ENCODE data around the gene ZNF629. TPM values are rescaled to one million over a fixed set of nuclear protein-coding genes. Genes with fewer than 3 reads are reported as not detected.

ZNF629 gene
- polyA plus RNA-seq, 10 donors: 11.3 to 15.4 (median 12.9) TPM

Other genes with a start within 250 kb of the ZNF629 start
- gene ZNF764, start 228.8 kb downstream of the ZNF629 start, polyA plus RNA-seq (ENCODE audit: insufficient read length in 10 of 10): 1 to 10 TPM; 5.6 to 8.5 (median 6.3) TPM
- gene ZNF688, start 215.5 kb downstream of the ZNF629 start, polyA plus RNA-seq (ENCODE audit: insufficient read length in 10 of 10): 10 to 100 TPM in 1 of 10 donors, 1 to 10 TPM in 9; 5.9 to 10.1 (median 8.1) TPM
- gene ZNF785, start 201.5 kb downstream of the ZNF629 start, polyA plus RNA-seq (ENCODE audit: insufficient read length in 10 of 10): 10 to 100 TPM in 8 of 10 donors, 1 to 10 TPM in 2; 8.2 to 16.8 (median 11.7) TPM
- gene ZNF689, start 176.8 kb downstream of the ZNF629 start, polyA plus RNA-seq (ENCODE audit: insufficient read length in 10 of 10): 1 to 10 TPM; 6.4 to 8.8 (median 7.5) TPM
- gene PRR14, start 136.2 kb downstream of the ZNF629 start, polyA plus RNA-seq (ENCODE audit: insufficient read length in 10 of 10): 10 to 100 TPM; 17.8 to 27.5 (median 22.2) TPM
- 10 to 100 TPM; 25.1 to 38.8 (median 35.1) TPM for gene FBRS, start 128.8 kb downstream of the ZNF629 start, polyA plus RNA-seq (ENCODE audit: insufficient read length in 10 of 10)
- 10 to 100 TPM; 19.8 to 25.7 (median 23.4) TPM for gene SRCAP, start 88.0 kb downstream of the ZNF629 start, polyA plus RNA-seq (ENCODE audit: insufficient read length in 10 of 10)
- 10 to 100 TPM in 8 of 10 donors, 1 to 10 TPM in 2; 8.3 to 15.3 (median 11.9) TPM for gene PHKG2, start 38.8 kb downstream of the ZNF629 start, polyA plus RNA-seq (ENCODE audit: insufficient read length in 10 of 10)
- 1 to 10 TPM in 9 of 10 donors, under 1 TPM in 1; 0.42 to 2.0 (median 1.8) TPM for gene CFAP119, start 25.1 kb downstream of the ZNF629 start, polyA plus RNA-seq (ENCODE audit: insufficient read length in 10 of 10)
- gene RNF40, start 24.9 kb downstream of the ZNF629 start, polyA plus RNA-seq (ENCODE audit: insufficient read length in 10 of 10): 10 to 100 TPM; 46.0 to 66.6 (median 54.1) TPM
- 10 to 100 TPM; 24.4 to 41.4 (median 29.9) TPM for gene BCL7C, start 106.9 kb upstream of the ZNF629 start, polyA plus RNA-seq (ENCODE audit: insufficient read length in 10 of 10)
- gene CTF1, start 109.4 kb upstream of the ZNF629 start, polyA plus RNA-seq (ENCODE audit: insufficient read length in 10 of 10): 10 to 100 TPM in 5 of 10 donors, 1 to 10 TPM in 5; 7.7 to 13.1 (median 10.6) TPM
- gene FBXL19, start 136.4 kb upstream of the ZNF629 start, polyA plus RNA-seq (ENCODE audit: insufficient read length in 10 of 10): 10 to 100 TPM in 1 of 10 donors, 1 to 10 TPM in 9; 5.6 to 12.1 (median 8.1) TPM
- gene ORAI3, start 161.9 kb upstream of the ZNF629 start, polyA plus RNA-seq (ENCODE audit: insufficient read length in 10 of 10): 10 to 100 TPM in 7 of 10 donors, 1 to 10 TPM in 3; 7.5 to 12.6 (median 10.3) TPM
- gene SETD1A, start 170.5 kb upstream of the ZNF629 start, polyA plus RNA-seq (ENCODE audit: insufficient read length in 10 of 10): 10 to 100 TPM in 9 of 10 donors, 1 to 10 TPM in 1; 9.5 to 15.9 (median 11.3) TPM
- 10 to 100 TPM in 3 of 10 donors, 1 to 10 TPM in 7; 7.1 to 13.8 (median 9.8) TPM for gene HSD3B7, start 198.0 kb upstream of the ZNF629 start, polyA plus RNA-seq (ENCODE audit: insufficient read length in 10 of 10)
- 1 to 10 TPM in 8 of 10 donors, under 1 TPM in 2; 0.68 to 3.9 (median 1.5) TPM for gene STX1B, start 223.4 kb upstream of the ZNF629 start, polyA plus RNA-seq (ENCODE audit: insufficient read length in 10 of 10)
- 10 to 100 TPM; 34.0 to 44.6 (median 38.1) TPM for gene STX4, start 246.4 kb upstream of the ZNF629 start, polyA plus RNA-seq (ENCODE audit: insufficient read length in 10 of 10)

All from muscle of back (tissue), 10 donors.